Activated CD8-positive, alpha-beta memory T cell treated with anti-CD3 and anti-CD28 coated beads, Interleukin-2, amount 50 U/mL, for 48 hours (primary cell): ENCODE results near the gene UTS2R.

ENCODE experiments used
- DNase-seq: peaks from one replicate; pipeline ENCODE4 v3.0.0-alpha.2; 2020

Gene UTS2R

GRCh38 chr17:82371333-82372248, at the start of gene UTS2R:
Gene UTS2R, plus strand, starts transcription at chr17:82371765. Its CDS starts 2,560 bp downstream, at chr17:82374325.
- DNase-seq, result no peak

- DNase-seq, result no peak
These were observed 49.6 kb upstream of the UTS2R start for GRCh38 chr17:82321947-82322466.

GRCh38 chr17:82322526-82323453, 48.8 kb upstream of the UTS2R start:
- DNase-seq, result no peak

GRCh38 chr17:82323514-82324234, 47.9 kb upstream of the UTS2R start:
- DNase-seq, result no peak

- DNase-seq, result no peak
These were observed 46.8 kb upstream of the UTS2R start for GRCh38 chr17:82324566-82325285.

- no peak for DNase-seq
These were observed 46.0 kb upstream of the UTS2R start for GRCh38 chr17:82325286-82326180.

GRCh38 chr17:82327289-82327688, 44.3 kb upstream of the UTS2R start:
- no peak for DNase-seq

- DNase-seq, result no peak
These were observed 43.8 kb upstream of the UTS2R start for GRCh38 chr17:82327757-82328140.

- DNase-seq, result no peak
These were observed 43.2 kb upstream of the UTS2R start for GRCh38 chr17:82328141-82328993.

- DNase-seq, result no peak
These were observed 42.5 kb upstream of the UTS2R start for GRCh38 chr17:82328994-82329507.

GRCh38 chr17:82329683-82330321, 41.8 kb upstream of the UTS2R start:
- no peak for DNase-seq

GRCh38 chr17:82330322-82331239, 41.0 kb upstream of the UTS2R start:
- DNase-seq, result peak; percentile 56

- no peak for DNase-seq
These were observed 40.1 kb upstream of the UTS2R start for GRCh38 chr17:82331345-82331939.

GRCh38 chr17:82332669-82333278, 38.8 kb upstream of the UTS2R start:
- no peak for DNase-seq

GRCh38 chr17:82333279-82334171, 38.0 kb upstream of the UTS2R start, which contains the start of gene SECTM1:
Gene SECTM1, minus strand, starts transcription at chr17:82333766. Its CDS starts 6,526 bp downstream, at chr17:82327240.
- DNase-seq, result no peak

- no peak for DNase-seq
These were observed 37.4 kb upstream of the UTS2R start for GRCh38 chr17:82334204-82334621.
